ENCODE data around the gene ADGRL3.

DNA sequence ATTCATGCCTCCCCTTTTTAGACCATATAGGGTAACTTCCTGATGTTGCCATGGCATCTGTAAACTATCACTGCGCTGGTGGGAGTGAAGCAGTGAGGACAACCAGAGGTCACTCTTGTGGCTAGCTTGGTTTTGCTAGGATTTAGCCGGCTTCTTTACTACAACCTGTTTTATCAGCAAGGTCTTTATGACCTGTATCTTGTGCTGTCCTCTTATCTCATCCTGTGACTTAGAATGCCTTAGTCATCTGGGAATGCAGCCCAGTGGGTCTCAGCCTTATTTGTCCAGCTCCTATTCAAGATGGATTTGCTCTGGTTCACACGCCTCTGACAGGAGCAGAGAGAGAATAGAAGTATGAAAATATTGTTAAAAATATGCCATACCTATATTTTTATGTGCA, 355.7 kb downstream of the ADGRL3 start:
- no peak for TF ChIP-seq POLR2A (IDR thresholded peaks at IDR 0.05)
- TF ChIP-seq, protein P1, sequence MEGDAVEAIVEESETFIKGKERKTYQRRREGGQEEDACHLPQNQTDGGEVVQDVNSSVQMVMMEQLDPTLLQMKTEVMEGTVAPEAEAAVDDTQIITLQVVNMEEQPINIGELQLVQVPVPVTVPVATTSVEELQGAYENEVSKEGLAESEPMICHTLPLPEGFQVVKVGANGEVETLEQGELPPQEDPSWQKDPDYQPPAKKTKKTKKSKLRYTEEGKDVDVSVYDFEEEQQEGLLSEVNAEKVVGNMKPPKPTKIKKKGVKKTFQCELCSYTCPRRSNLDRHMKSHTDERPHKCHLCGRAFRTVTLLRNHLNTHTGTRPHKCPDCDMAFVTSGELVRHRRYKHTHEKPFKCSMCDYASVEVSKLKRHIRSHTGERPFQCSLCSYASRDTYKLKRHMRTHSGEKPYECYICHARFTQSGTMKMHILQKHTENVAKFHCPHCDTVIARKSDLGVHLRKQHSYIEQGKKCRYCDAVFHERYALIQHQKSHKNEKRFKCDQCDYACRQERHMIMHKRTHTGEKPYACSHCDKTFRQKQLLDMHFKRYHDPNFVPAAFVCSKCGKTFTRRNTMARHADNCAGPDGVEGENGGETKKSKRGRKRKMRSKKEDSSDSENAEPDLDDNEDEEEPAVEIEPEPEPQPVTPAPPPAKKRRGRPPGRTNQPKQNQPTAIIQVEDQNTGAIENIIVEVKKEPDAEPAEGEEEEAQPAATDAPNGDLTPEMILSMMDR (IDR thresholded peaks at IDR 0.05): no peak

All from thyroid gland (tissue), 4 donors.